ENCODE measurements around the gene GMDS. TPM values are rescaled to one million over a fixed set of nuclear protein-coding genes. Genes with fewer than 3 reads are reported as not detected.

Gene GMDS
- total RNA-seq, 2 experiments from 2014 or later = 13.9 to 16.4 TPM

DNA sequence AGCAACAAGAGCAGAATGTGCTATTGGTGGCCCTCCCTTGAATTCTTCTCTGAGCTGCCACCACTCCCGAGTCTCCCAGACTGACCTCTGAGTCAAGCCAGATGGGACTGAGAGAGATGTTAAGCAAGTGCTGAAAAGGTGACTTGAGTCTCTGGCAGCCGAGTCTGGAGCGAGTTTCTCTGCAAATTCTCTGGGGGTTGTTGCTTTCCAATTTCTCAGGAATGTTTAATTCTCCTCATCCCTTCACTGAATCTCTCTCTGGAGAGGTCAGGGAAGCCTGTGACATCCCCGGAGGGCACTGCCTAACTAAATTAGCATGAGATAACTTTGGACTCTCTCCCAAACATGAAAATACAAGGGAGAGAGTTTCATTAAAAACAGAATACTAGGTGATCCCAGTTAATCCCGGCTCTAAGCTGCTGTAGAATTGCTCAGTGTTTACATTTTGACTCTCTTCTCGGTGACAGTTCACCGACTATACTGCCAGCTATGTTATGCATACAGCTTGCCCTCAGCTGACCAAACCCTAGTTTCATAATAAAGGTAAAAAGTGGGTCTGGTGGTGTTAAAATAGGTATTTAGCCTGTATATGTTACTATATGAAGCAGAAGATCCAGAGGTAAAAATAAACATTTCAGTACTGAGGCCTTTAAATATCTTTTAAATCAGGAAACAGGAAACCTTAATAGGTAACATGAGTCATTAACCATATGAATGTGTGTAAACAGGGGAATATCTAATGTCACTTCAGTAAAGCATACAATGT is 477.7 kb downstream of the GMDS start:
- ATAC-seq (ENCODE audit: poor library complexity) (no peak), DNase-seq (no peak)
- ChIA-PET POLR2A (no interaction called here), CTCF (no interaction called here)
- no peak overlapping the region for H3K27ac ChIP-seq (ENCODE audit: low read depth in 1 of 2, low read length in 2 of 2)
- Mint-ChIP-seq H3K27me3 (no peaks in the 10 kb centered on the region), H3K36me3 (ENCODE audit: low read depth) (no peaks in the 10 kb centered on the region), H3K4me3 (no peak overlapping the region), H3K27ac (no peak overlapping the region), H3K9me3 (no peaks in the 10 kb centered on the region), H3K4me1 (ENCODE audit: low read depth) (peaks cover 34% of the 10 kb centered on the region)
- H3K36me3 ChIP-seq (ENCODE audit: insufficient read depth, low read length) = peaks cover 6% of the 10 kb centered on the region
- H3K9me3 ChIP-seq (ENCODE audit: control insufficient read depth in 1 of 2, insufficient read depth in 1 of 2, low read length in 2 of 2) = no peaks in the 10 kb centered on the region
- intact Hi-C loops (cut with DNase I, micrococcal nuclease) = no loop called here
- H3K4me1 ChIP-seq (ENCODE audit: insufficient read depth, low read length) = peaks cover 14% of the 10 kb centered on the region
- H3K27me3 ChIP-seq (ENCODE audit: control insufficient read depth in 1 of 2, insufficient read depth in 2 of 2, low read length in 2 of 2) = no peaks in the 10 kb centered on the region
- TF ChIP-seq CTCF (IDR thresholded peaks at IDR 0.05) = no peak
- H3K4me3 ChIP-seq (ENCODE audit: low read length) = no peak overlapping the region

- POLR2A ChIA-PET = no interaction called here
- CTCF ChIA-PET = no interaction called here
- peaks cover 23% of the 10 kb centered on the region for H3K4me1 Mint-ChIP-seq (ENCODE audit: low read depth)
Observed at GRCh38 chr6:1766654-1767053, 478.8 kb downstream of the GMDS start.

DNA sequence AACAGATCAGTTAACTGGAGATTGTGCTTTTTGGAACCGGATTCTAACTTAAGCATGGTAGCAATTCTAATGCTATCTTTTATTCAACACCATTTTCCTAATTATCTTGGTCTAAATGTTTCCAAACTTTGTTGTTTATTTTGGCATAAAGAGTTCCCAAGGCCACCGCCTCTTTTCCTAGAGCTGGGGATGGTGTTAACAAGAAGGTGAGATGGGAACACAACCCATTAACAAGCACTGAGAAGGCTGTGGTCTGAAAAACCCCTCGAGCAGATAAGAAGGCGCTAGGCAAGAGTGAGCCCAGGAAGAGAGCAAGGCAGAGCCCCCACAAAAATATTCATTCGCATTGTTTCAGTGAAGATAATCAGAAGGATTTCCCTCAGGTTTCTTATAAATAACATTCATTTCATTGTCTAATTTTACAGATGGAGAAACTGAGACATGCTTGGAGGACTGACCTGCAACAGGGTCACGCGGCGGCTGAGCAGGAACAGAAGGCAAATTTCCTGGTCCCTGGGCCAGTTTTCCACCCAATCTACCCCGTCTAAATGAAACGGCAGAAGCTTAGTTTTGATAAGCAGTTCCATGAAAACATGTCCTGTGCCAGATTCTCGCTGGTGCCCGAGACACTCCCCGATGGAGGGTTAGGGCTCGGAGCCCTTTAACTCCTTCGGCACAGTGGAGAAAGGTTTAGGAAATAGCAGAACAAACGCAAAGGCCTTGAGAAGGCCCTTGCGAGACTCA is 480.1 kb downstream of the GMDS start:
- no peaks in the 10 kb centered on the region for H3K27me3 Mint-ChIP-seq
- ChIA-PET CTCF (no interaction called here), POLR2A (no interaction called here)
- Histone ChIP-seq H3K27me3 (ENCODE audit: control insufficient read depth in 1 of 2, insufficient read depth in 2 of 2, low read length in 2 of 2) (no peaks in the 10 kb centered on the region), H3K36me3 (ENCODE audit: insufficient read depth, low read length) (peaks cover 6% of the 10 kb centered on the region), H3K27ac (ENCODE audit: low read depth in 1 of 2, low read length in 2 of 2) (no peak overlapping the region), H3K9me3 (ENCODE audit: control insufficient read depth in 1 of 2, insufficient read depth in 1 of 2, low read length in 2 of 2) (no peaks in the 10 kb centered on the region), H3K4me3 (ENCODE audit: low read length) (no peak overlapping the region), H3K4me1 (ENCODE audit: insufficient read depth, low read length) (peaks cover 7% of the 10 kb centered on the region)
- H3K36me3 Mint-ChIP-seq (ENCODE audit: low read depth) = no peaks in the 10 kb centered on the region
- ATAC-seq (ENCODE audit: poor library complexity) (no peak), DNase-seq (no peak)
- peaks cover 10% of the 10 kb centered on the region for H3K4me1 Mint-ChIP-seq (ENCODE audit: low read depth)
- intact Hi-C loops (cut with DNase I, micrococcal nuclease) = no loop called here
- no peak for TF ChIP-seq CTCF (IDR thresholded peaks at IDR 0.05)
- H3K4me3 Mint-ChIP-seq = no peak overlapping the region
- no peak overlapping the region for H3K27ac Mint-ChIP-seq
- no peaks in the 10 kb centered on the region for H3K9me3 Mint-ChIP-seq

More at GRCh38 chr6:1766654-1767053, 478.8 kb downstream of the GMDS start:
- TF ChIP-seq CTCF (IDR thresholded peaks at IDR 0.05) = no peak
- H3K9me3 ChIP-seq (ENCODE audit: control insufficient read depth in 1 of 2, insufficient read depth in 1 of 2, low read length in 2 of 2) = no peaks in the 10 kb centered on the region
- H3K4me3 Mint-ChIP-seq = no peak overlapping the region
- peaks cover 14% of the 10 kb centered on the region for H3K4me1 ChIP-seq (ENCODE audit: insufficient read depth, low read length)
- H3K9me3 Mint-ChIP-seq = no peaks in the 10 kb centered on the region
- H3K27me3 Mint-ChIP-seq = no peaks in the 10 kb centered on the region
- H3K27me3 ChIP-seq (ENCODE audit: control insufficient read depth in 1 of 2, insufficient read depth in 2 of 2, low read length in 2 of 2) = no peaks in the 10 kb centered on the region
- ATAC-seq (ENCODE audit: poor library complexity) = no peak
- H3K36me3 Mint-ChIP-seq (ENCODE audit: low read depth) = no peaks in the 10 kb centered on the region
- no peak overlapping the region for H3K4me3 ChIP-seq (ENCODE audit: low read length)
- H3K27ac Mint-ChIP-seq = no peak overlapping the region
- DNase-seq = no peak
- intact Hi-C loops (cut with DNase I, micrococcal nuclease) = no loop called here
- no peak overlapping the region for H3K27ac ChIP-seq (ENCODE audit: low read depth in 1 of 2, low read length in 2 of 2)
- peaks cover 6% of the 10 kb centered on the region for H3K36me3 ChIP-seq (ENCODE audit: insufficient read depth, low read length)

All from CD4-positive, alpha-beta T cell (primary cell).